ENCODE measurements around the gene SEC24C. TPM values are rescaled to one million over a fixed set of nuclear protein-coding genes. Genes with fewer than 3 reads are reported as not detected.

The SEC24C gene
- total and polyA plus RNA-seq, 2 of the 13 experiments (the other 11 are each of a cell fraction or from before 2014, with no cell fraction given) = 63.1 to 66.4 TPM

DNA sequence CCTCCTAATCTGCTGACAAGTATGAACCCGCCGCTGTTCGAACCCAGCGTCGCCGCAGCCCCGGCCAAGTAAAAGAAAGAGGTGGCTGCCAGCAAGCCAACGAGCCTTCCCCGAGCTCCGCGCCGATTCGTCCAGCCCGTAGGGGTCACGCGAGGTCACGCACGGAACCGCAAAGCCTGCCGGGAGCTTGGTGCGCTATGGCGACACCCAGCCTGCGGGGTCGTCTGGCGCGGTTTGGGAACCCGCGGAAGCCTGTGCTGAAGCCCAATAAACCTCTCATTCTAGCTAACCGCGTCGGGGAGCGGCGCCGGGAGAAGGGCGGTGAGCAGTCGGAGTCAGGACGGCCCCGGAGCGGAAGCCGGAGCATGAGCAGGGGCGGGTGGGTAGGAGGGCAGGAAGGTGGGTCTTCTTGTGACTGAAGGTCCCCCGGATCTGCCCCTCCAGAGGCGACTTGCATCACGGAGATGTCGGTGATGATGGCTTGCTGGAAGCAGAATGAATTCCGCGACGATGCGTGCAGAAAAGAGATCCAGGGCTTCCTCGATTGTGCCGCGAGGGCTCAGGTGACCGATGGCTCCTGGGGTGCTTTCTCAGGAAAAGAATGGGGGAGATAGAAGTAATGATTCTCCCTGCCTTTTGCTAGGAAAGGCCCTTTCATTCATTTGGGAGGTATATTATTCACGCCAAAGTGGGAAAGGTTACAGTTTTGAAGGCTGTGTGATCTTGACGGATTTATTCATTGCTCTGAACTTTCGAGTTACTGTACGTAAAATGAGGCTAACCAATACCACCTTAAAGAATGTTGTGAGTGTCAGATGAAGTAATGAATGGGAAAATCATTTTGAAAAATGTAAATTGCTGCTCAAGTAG, 37.9 kb downstream of the SEC24C start, which contains the start of gene CHCHD1 (continued):
- TF ChIP-seq, protein P1, sequence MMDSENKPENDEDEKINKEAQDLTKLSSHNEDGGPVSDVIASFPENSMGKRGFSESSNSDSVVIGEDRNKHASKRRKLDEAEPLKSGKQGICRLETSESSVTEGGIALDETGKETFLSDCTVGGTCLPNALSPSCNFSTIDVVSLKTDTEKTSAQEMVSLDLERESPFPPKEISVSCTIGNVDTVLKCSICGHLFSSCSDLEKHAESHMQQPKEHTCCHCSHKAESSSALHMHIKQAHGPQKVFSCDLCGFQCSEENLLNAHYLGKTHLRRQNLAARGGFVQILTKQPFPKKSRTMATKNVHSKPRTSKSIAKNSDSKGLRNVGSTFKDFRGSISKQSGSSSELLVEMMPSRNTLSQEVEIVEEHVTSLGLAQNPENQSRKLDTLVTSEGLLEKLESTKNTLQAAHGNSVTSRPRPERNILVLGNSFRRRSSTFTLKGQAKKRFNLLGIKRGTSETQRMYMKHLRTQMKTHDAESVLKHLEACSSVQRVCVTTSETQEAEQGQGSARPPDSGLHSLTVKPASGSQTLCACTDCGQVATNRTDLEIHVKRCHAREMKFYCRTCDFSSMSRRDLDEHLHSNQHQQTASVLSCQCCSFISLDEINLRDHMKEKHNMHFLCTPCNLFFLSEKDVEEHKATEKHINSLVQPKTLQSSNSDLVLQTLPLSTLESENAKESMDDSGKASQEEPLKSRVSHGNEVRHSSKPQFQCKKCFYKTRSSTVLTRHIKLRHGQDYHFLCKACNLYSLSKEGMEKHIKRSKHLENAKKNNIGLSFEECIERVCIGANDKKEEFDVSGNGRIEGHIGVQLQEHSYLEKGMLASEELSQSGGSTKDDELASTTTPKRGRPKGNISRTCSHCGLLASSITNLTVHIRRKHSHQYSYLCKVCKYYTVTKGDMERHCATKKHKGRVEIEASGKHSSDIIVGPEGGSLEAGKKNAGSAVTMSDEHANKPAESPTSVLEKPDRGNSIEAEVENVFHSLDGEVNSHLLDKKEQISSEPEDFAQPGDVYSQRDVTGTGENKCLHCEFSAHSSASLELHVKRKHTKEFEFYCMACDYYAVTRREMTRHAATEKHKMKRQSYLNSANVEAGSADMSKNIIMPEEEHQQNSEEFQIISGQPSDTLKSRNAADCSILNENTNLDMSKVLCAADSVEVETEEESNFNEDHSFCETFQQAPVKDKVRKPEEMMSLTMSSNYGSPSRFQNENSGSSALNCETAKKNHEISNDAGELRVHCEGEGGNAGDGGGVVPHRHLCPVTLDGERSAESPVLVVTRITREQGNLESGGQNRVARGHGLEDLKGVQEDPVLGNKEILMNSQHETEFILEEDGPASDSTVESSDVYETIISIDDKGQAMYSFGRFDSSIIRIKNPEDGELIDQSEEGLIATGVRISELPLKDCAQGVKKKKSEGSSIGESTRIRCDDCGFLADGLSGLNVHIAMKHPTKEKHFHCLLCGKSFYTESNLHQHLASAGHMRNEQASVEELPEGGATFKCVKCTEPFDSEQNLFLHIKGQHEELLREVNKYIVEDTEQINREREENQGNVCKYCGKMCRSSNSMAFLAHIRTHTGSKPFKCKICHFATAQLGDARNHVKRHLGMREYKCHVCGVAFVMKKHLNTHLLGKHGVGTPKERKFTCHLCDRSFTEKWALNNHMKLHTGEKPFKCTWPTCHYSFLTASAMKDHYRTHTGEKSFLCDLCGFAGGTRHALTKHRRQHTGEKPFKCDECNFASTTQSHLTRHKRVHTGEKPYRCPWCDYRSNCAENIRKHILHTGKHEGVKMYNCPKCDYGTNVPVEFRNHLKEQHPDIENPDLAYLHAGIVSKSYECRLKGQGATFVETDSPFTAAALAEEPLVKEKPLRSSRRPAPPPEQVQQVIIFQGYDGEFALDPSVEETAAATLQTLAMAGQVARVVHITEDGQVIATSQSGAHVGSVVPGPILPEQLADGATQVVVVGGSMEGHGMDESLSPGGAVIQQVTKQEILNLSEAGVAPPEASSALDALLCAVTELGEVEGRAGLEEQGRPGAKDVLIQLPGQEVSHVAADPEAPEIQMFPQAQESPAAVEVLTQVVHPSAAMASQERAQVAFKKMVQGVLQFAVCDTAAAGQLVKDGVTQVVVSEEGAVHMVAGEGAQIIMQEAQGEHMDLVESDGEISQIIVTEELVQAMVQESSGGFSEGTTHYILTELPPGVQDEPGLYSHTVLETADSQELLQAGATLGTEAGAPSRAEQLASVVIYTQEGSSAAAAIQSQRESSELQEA (CRISPR knock-in tag; IDR thresholded peaks at IDR 0.05; ENCODE audit: not compliant biosample characterization) = peak; percentile 82
- TF ChIP-seq FOXK2 (IDR thresholded peaks at IDR 0.05) (no peak), ZBTB7A (CRISPR knock-in tag; IDR thresholded peaks at IDR 0.05) (peak; percentile 71), ZBTB7B (CRISPR knock-in tag; IDR thresholded peaks at IDR 0.05) (peak; percentile 77; the same call in 1 of the 2 replicates), EHMT2 (IDR thresholded peaks at IDR 0.05; ENCODE audit: borderline replicate concordance, low read depth, low read length) (no peak), HNF4A (CRISPR knock-in tag; IDR thresholded peaks at IDR 0.05) (0 out of 2 replicates have a peak, but pooled peaks have one; percentile 24), ZSCAN21 (CRISPR knock-in tag; IDR thresholded peaks at IDR 0.05; ENCODE audit: borderline replicate concordance) (peak; percentile 65; the same call in 1 of the 2 replicates), ZNF775 (CRISPR knock-in tag; IDR thresholded peaks at IDR 0.05; ENCODE audit: borderline replicate concordance) (no peak), DZIP1 (CRISPR knock-in tag; IDR thresholded peaks at IDR 0.05) (0 out of 2 replicates have a peak, but pooled peaks have one; percentile 74), SRSF1 (optimal IDR thresholded peaks at IDR 0.05; ENCODE audit: low read depth, low read length) (peak; percentile 44), ZNF33A (CRISPR knock-in tag; IDR thresholded peaks at IDR 0.05; ENCODE audit: borderline replicate concordance) (no peak), SUZ12 (IDR thresholded peaks at IDR 0.05; ENCODE audit: low read depth, low read length) (peak; percentile 44), ZNF329 (CRISPR knock-in tag; IDR thresholded peaks at IDR 0.05; ENCODE audit: low read depth) (0 out of 2 replicates have a peak, but pooled peaks have one; percentile 77), ZNF501 (CRISPR knock-in tag; IDR thresholded peaks at IDR 0.05) (peak; percentile 88; the same call in 1 of the 2 replicates), ZNF564 (CRISPR knock-in tag; IDR thresholded peaks at IDR 0.05) (peak; percentile 76; the same call in 1 of the 2 replicates)
- TF ChIP-seq, protein P2, sequence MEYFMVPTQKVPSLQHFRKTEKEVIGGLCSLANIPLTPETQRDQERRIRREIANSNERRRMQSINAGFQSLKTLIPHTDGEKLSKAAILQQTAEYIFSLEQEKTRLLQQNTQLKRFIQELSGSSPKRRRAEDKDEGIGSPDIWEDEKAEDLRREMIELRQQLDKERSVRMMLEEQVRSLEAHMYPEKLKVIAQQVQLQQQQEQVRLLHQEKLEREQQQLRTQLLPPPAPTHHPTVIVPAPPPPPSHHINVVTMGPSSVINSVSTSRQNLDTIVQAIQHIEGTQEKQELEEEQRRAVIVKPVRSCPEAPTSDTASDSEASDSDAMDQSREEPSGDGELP (IDR thresholded peaks at IDR 0.05; ENCODE audit: borderline replicate concordance, low read depth) = peak; percentile 57; the same call in 1 of the 2 replicates

Measured in HepG2 (cell line).